Activated CD4-positive, alpha-beta T cell treated with anti-CD3 and anti-CD28 coated beads for 24 hours (primary cell): ENCODE data around the gene KDSR.

ENCODE experiments used
- DNase-seq, 2 donors: peaks; one replicate each; pipeline ENCODE4 v3.0.0-alpha.2; 2020; ENCODE audit warnings: low read depth in 2 of 2

KDSR gene, protein sequence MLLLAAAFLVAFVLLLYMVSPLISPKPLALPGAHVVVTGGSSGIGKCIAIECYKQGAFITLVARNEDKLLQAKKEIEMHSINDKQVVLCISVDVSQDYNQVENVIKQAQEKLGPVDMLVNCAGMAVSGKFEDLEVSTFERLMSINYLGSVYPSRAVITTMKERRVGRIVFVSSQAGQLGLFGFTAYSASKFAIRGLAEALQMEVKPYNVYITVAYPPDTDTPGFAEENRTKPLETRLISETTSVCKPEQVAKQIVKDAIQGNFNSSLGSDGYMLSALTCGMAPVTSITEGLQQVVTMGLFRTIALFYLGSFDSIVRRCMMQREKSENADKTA

DNA sequence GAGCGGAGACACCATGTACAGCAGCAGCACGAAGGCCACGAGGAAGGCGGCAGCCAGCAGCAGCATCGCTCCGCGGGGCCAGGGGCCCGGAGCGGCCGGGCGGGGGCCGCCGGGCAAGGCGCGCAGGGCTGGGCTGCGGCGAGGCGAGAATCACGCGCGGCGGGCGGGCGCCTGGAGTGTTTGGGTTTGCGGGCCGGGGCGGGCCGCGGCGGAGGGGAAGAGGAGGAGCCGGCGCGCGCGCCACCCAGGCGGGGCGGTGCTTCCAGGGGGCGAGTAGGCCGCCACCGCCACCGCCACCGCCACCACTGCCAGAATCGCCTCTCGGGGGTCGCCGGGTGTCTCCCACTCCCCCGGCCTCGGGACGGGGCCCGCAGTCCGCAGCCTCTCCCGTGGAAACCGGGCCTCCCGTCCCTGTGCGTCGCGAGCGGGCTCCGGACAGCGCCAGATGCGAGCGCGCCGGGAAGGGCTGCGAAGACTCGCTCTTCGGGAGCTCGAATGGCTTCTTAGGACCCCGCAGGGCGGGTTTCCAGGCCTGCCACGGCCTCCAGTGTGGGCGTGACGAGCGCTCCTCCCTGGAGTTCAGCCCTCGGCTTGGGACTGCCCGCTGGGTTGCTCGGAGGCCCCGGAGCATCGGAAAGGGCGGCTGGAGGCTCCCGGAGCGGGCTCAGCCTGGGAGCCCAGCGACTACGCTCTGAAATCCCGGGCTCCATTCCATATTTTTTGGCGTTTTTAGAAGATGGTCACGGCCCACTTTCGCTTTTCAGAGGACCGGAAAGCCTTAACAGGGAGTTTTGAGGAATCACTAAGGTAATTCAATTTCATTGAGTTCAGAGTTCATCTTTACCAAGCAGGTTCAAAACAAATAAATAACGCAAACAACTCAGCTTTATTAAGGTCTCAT is at the start of gene KDSR:
Gene KDSR (minus strand): TSS at position 154 of the 901 bp plus-strand sequence. CDS start 88 bp downstream, at position 66.
- DNase-seq, result peak; percentile 73 to 78

DNA sequence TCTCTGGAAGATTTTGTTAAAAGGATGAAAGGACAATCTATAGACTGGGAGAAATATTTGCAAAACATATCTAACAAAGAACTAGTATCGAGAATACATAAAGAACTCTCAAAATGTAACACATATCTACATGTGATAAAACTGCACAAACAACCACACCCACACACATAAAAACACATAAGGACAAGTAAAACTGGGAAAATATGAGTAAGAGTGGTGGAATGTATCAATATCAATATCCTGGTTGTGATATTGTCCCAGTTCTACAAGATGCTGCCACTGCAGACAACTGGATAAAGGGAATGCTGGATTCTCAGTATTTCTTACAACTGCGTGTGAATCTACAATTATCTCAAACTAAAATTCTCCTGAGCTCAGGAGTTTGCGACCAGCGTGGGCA is 45.9 kb upstream of the KDSR start:
- no peak for DNase-seq

DNA sequence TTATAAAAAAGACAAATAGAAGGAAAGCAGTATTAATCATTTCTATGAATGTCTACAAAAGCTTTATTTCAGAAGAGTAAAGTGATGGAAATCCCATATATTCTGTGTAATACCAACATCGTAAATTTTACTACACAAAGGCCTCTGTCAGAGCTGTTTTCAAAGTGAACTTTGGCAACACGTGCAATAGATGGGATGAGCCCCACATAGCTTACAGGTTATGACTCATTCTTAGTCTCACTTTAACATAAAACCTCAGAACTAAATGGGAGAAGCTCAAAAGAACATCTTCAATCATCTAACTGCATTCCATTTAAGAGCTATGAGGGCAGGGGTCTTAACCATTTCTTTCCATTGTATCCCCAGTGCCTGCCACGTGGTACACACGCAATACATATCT is 43.8 kb upstream of the KDSR start:
- no peak for DNase-seq

DNA sequence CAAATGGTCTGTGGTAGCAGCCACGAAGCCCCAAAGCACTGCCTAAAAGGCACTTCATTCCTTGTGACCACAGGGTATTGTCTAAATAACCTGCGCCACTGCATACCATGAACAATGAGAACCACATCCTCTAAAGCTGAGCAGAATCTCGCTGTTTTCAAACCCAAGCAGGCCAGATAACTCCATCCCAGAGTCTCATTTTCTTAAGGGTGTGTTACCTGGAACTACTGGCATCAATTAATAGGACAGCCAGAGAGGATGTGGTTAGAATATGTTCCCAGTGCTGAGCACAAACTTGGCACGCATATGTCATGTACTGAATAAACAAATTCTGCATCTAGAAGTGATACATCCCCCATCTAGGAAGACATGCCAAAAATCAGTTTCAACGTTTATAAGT is 42.3 kb upstream of the KDSR start:
- DNase-seq, result no peak

DNA sequence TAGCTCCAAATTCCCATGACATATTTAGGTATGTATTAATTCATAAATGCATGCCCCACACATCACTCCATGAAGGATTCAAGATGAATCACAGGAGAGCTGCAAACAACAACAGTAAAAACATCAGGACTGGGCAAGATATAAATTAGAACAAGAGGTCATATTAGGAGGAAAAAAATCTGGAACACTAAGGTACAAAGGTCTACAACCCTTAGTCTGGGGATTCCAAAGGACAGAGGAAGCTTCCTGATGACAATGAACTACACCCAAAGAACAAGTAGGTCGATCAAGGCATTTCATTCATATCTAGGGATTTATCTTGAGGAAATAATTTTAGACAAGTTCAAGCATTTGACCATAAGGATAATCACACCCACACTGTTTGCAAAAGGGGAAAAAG is 40.7 kb upstream of the KDSR start:
- no peak for DNase-seq

DNA sequence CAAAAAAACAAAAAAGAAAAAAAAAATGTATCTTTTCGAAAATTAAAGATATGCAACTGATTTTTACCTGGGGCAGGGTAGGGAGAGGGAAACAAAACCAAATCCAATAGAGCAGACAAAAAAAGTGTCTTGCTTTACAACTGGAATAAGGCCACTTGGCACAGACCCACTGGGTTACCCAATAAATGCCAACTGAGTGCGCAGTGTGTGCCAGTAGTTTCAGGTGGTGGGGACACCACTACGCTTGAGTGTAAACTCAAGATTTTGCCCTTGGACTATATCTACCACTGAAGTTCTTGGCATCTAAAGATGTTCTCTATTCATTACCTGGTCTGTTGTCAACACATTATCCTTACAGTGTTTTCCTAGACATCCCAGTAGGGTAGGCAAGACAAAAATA is 39.0 kb upstream of the KDSR start:
- no peak for DNase-seq

DNA sequence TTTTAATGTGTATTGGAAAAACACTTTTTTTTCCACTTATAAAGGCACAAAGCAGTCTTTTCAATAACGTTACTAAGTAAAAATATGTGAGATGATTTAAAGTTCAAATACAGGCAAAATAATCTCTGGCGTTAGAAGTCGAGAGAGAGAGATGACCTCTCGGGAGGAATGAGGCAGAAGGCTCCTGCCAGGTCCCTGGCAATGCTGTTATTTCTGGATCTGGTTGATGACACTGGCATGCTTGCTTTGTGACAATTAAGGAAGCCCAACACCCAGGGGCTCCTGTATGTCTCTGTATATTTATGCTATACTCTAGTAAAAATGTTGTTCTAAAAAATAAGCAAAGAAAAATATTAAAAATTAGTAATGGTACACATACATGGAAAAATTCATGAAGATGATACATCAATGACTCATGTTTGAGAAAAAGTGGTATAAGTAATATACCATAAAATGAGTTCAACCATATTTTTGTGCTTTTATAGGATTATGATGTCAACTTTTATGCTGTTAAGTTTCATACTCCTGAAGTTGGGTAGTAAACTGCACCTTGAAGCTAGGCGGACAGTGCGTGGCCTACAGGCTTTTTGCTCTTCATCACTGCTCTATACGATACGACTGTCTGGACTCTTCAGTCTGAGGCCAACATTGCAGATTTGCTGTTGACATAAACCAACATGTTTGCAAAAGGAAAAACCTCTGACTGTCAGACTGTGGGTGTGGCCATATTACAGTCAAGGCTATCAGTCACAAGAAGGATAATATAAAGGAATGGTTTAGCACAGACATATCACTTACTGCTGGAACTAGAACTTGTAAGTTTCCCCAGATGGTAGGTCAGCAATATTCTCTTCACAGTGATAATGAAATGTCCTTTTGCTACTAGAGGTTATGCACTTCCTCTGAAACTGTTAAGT is 35.5 kb upstream of the KDSR start:
- no peak for DNase-seq

DNA sequence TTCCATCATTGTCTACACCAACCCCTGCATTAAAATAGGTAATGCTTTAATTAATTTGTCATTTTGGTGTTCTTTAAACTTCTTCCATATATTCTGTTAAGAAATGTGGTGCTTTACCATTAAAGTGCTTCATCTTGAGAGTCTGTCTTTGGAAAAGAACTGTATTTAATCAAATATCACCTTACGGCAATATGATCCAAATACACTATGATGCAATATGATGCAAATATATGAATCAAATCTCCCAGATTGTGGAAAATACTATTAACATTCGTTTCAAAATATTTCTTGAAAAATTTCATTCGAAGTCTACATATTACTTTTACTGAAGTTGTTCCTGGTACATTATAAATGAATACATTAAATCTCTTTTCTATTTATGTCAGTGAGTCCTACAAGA is 32.3 kb upstream of the KDSR start:
- no peak for DNase-seq

DNA sequence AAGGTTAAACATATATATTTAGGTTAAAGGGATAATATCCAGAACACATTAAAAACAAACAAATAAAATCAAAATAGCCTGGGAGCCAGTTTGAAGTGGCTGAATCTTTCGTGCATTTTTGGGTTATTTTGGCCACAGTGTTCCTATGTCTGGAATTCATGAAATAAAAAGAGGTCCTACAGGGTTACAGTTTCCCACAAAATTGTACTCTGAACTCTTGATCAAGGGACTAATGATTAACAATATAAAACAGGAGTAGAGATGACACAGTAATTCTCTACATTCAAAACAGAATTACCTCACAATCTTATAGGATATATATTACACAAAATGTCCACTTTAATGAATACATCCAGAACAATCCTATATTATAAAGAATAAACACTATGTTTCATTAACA is 30.3 kb upstream of the KDSR start:
- no peak for DNase-seq

DNA sequence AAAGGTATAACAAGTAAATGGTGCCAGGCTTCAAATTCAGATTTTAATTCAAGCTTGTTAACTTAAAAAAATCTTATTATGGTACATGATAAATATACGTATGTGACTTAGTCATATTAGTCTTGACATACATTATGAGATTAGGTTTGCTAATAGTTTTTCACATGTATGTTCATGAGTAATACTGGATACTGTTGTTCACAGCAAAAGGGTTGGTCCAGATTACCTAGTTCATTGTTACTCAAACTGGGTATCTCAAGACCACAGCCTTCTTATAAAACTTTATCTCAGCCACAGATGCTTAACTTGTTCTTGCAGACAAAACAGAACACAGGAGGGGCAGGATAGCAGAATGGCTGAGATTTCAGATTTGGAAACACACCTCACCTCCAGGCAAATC is 28.5 kb upstream of the KDSR start:
- no peak for DNase-seq

DNA sequence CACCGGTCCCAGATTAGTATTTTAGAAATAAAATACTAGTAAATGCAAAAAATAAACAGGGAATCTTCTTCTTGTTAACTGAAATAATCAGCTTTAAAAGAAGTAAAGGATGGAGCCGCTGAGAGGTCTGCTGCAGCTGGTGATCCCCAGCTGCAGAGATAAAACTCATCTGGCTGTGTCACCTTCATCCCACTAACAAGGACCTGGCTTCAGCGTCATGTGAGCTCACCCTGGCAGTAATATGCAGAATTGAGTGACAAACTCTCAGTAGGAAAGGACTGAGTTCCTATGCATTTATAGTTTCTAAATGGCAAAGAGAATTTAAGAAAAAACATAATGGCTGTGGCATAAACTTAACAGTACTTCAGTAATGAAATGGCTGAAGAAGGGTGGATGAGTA is 27.9 kb upstream of the KDSR start:
- no peak for DNase-seq

DNA sequence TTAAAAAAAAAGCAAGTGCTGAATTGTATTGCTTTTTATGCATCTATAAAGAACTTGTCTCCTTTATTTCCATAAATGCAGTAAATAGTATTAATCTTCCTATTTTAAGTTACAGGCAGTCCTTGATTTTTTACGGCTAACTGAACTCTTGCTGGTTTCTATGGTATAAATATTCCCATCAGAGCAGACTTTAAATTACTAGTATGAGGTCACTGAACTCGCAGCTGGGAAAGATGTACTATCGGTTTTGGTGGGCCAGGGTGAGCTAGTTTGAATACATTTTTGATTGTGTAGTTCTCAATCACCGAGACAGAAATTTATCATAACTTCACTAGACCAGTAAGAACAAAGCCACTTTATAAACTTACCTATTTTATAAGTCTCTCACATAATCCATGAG is 20.9 kb upstream of the KDSR start:
- DNase-seq, result no peak

DNA sequence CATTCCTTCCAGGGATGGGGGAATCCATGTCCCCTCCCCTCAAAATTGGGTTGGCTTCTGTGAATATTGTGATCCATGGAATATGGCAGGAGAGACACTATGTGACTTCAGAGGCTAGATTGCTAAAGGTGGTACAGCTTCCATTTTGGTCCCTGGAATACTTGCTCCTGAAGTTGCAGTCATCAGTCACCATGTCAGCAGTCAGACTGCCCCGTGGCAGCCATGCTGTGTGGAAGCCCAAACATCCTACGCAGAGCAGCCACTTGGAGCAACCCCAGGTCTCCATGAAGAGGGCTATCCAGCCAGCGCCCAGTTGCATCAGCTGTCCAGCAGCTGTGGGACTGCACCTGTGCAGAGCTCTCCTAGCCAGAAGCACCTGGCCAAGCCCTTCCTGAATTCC is 15.8 kb upstream of the KDSR start:
- no peak for DNase-seq

DNA sequence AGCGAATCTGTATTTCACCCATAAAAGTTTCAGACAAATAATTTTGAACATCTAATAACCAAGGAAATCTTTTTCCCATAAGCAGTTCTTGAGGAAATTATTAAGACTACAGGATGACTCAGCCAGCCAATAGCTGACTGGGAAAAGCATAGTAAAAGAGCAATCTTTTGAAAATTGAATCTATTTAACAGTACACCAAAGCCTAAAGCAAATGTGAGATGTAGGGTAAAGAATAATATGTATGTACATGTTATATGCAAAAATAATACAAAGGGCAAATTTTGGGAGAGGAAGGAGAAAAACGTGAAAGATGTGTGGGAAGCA is 12.6 kb upstream of the KDSR start:
- DNase-seq, result no peak

DNA sequence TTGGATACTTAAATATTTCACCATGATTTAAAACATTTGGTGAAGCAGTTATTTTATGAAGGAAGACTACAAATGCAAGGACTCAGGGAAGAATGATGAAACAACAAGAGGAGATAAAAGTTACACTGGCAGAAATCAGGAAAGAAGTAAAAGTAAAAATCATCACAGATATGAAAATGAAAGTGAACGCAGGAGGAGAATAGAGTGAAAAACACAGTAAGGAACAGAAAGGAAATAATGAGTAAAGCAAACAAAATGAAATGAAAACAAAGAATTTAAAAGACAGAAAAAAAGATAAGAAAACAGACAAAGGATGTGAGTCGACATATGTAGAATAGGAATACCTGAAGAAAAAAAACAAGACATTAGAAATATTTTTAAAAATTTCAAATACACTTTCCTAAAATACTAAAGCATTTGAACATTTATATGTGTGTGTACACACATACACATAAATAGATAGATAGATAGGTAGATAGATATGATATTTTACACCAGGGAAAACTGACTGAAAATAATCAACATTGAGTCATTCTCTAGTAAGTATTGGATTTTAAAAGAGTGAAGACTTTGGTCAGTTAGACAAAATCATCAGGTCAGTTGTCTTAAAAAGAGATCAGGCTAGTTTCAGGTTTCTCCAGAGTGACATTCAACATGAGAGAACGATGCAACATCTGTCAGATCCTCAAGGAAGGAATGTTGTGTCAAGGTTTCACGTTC is 12.1 kb upstream of the KDSR start:
- no peak for DNase-seq

DNA sequence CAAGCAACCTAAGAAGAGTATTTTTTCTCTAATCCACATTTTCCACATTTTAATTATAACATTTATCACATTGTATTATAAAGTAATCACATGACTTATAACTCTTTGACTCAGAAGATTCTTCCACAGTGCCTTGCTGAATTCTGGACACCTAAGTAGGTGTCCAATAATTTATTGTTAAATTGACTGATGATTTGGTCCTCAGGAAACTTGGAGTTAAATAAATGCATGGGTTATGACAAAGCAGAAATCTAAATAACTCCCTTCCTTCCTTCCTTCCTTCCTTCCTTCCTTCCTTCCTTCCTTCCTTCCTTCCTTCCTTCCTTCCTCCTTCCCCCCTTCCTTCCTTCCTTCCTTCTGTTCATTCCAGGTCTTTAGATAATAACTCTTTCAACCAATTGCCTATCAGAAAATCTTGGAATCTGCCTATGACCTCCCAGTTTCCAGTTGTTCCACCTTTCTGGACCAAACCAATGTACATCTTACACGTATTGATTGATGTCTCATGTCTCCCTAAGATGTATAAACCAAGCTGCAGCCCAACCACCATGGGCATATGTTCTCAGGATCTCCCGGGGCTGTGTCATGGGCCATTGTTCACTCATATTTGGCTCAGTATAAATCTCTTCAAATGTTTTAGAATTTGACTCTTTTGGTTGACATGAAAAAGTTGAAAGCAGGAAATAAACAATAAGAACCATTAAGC is 10.4 kb upstream of the KDSR start:
- DNase-seq, result no peak

DNA sequence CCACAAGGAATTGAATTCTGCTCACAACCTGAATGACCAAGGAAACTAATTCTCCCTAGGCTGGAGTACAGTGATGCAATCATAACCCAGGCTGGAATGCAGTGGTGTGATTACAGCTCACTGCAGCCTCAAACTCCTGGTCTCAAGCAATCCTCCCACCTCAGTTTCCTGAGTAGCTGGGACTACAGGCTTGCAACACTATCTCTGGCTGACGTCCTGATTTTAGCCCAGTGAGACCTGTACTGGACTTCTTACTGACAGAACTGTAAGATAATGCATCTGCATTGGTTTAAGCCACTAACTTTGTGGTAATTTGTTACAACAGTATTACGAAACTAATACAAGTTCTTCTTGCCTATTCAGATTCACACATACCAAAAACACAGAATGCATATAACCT is 9.5 kb upstream of the KDSR start:
- DNase-seq, result no peak

DNA sequence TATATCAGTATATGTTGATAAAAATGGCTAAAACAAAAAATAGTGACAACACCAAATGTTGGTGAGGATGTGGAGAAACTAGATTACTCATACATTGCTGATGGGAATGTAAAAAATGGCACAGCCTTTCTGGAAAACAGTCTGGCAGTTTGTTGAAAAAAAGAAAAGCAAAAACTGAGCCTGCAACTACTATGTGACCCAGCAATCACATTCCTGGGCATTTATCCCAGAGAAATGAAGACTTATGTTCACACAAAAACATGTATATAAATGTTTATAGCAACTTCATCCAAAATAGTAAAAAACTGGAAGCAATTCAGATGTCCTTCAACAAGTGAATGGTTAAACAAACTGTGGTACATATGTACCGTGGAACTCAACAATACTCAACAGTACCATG is 7.5 kb upstream of the KDSR start:
- no peak for DNase-seq

DNA sequence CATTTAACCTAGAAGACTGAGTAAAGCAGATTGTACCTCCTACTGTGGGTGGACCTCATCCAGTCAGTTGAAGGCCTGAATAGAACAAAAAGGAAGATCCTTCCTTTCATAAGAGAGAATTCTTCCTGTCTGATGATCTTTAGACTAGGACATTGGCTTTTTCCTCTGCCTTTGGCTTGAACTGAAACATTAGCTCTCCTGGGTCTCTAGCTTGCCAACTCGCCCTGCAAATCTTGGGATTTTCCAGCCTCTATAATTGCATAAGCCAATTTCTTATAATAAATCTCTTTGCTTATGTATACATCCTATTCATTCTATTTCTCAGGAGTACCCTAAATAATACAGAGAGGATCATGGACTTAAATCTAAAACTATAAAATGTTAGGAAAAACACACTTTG is 6.2 kb upstream of the KDSR start:
- no peak for DNase-seq

DNA sequence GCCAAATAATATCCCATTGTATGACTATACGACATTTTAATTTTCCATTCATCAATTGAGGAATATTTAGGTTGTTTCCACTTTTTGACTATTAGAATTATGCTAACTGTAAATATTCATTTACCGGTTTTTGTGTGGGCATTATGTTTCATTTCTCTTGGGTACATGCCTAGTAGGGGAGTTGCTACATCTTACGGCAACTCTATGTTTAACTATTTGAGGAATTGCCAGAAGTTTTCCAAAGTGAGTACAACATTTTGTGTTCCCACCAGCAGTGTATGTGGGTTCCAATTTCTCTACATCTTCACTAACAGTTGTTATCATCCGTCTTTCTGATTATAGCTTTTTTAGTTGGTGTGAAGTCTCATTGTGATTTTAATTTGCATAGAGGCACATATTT is 1.6 kb upstream of the KDSR start:
- no peak for DNase-seq
